Measurements from ENCODE around the gene CLC.
A peak's percentile ranks its signal among the peaks of the same experiment; 100 is the strongest.

DNA sequence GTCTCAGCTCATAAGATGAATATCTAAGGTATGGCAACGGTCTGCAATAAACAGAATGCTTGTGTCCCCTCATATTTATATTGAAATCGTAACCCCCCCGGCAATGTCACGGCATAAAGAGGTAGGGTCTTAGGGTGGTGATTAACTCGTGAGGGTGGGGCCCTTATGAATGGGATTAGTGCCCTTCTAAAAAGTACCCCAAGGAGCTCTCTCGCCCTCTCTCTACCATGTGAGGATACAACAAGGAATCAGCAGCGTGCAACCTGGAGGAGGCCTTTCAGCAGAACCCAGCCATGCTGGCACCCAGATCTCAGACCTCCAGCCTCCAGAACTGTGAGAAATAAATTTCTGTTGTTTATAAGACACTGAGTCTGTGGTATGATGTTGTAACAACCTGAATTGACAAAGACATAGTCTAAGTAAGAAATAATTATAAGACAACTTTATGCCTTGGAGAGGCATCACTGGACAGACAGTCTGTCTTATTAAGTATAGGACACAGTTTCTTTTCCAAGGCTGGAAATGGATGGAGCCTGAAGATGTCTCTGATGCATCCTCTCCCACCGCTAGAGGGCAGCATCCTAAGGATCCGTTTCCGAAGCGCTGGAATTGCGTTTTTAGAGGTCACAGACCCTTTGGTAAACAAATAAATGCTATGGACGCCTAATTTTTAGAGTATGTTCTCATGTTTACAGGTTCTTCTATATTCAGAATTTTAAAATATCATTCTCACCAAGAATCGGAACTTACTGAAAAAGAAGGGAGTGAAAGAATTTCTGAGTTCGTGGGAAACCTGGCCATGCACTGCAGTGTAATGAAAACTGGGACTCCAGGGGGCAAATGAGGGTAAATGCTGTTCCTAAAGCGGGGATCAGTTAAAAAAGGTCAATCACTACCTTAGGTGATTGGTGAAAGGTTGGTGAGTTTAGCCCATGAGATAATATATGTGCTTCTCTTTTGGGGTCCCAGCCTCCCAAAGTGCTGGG is 27.6 kb upstream of the CLC start:
- TF ChIP-seq CTCF (conservative IDR thresholded peaks at IDR 0.05; ENCODE audit: low read length): peak; percentile 98
- no peak for TF ChIP-seq EZH2phosphoT487 (IDR thresholded peaks at IDR 0.05; ENCODE audit: borderline replicate concordance, low read depth, low read length)

Measured in OCI-LY7 (cell line).